GM18517 (cell line): Measurements from ENCODE around the gene PLCD1.
"Not testable (repeated sequence)": the region's sequence is repeated elsewhere in the genome, so short reads cannot be mapped to it uniquely, and the experiment has no call there.

Experiments
- ATAC-seq: cut with Tn5 transposase; IDR thresholded peaks from one replicate; pipeline ENCODE4 v1.9.1; 2021; ENCODE audit warnings: mild to moderate bottlenecking, moderate library complexity; ENCODE audit not compliant: unreplicated experiment

PLCD1 gene

DNA sequence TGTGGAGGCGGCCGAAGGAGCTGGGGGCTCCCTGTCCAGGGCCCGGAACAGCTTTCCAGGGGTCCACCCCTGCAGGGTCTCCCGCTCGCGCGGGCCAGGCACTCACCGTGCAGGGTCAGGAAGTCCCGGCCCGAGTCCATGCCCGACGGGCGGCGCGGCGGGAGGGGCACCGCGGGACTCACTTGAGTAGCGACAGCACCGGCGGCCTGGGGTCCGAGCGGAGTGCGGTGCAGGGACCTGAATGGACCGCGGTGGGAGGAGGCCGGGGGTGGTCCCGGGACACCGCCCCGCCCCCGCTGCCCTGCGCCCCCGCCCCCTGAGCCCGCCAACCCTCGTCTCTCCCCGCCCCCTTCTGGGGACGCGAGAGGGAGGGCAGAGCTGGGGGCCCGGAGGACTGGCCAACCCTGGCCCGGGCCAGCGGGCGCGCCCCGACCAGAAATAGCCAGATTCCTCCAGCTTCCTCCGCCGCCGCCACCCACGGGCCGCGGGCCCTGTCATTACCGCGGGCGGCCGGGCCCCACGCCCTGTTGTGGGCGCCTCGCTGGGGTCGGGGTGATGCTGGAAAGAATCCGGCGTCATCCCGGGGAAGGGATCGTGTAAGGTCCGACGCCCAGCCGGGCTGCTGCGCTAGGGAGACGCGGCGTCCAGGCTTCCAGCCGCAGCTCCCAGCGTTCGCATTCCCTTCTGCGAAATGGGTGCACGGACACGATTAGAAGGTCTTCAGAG lies at the start of gene PLCD1:
PLCD1 (minus strand) TSS at position 243 of the 726 bp plus-strand sequence; CDS start at position 140, 103 bp downstream.
- ATAC-seq, result no peak

DNA sequence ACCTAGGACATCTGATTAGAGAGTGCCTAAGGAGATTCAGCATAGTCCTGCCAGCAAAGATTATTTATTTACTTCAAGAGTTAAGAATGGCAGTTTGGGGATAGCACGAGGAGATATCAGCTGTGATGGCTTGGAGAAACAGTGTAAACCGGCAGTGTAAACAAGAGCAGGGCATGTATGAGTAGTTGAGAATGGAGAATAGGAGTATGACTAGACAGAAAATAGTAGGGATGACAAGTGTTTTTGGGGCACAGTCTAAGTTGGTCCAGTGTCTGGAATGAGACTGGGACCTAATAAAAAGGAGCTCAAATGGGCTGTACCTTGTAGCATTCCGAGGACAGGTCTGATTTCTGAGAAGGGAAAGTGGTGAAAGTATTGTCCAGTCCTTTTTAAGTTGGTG lies 47.6 kb upstream of the PLCD1 start:
- not testable (repeated sequence) for ATAC-seq

DNA sequence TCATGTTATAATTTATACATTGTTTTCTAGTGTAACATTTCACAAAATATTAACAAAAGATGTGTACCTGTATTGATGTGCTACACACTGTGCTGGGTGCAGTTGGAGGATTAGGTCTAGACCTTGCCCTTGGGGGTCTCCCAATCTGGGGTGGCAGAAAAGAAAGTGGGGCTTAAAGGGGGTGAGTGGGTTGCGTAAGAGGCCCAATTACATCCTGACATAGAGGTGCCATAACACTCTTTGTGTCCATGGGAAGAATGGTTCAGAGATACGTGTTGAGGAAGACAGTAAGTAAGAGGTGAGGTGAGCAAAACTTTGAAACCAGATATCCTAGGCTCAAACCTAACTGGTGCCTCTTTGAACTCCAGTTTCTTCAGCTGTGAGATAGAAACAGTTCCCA lies 40.6 kb upstream of the PLCD1 start:
- ATAC-seq, result no peak

GRCh38 chr3:38067508-38068233 lies 38.2 kb upstream of the PLCD1 start:
- no peak for ATAC-seq

GRCh38 chr3:38064453-38064852 lies 35.0 kb upstream of the PLCD1 start:
- ATAC-seq, result not testable (repeated sequence)

GRCh38 chr3:38062809-38063208 lies 33.4 kb upstream of the PLCD1 start:
- no peak for ATAC-seq

GRCh38 chr3:38059591-38059990 lies 30.1 kb upstream of the PLCD1 start:
- no peak for ATAC-seq

GRCh38 chr3:38059148-38059547 lies 29.7 kb upstream of the PLCD1 start:
- no peak for ATAC-seq

- no peak for ATAC-seq
Observed at GRCh38 chr3:38054499-38055001, 25.1 kb upstream of the PLCD1 start.

- not testable (repeated sequence) for ATAC-seq
Observed at GRCh38 chr3:38053813-38054498, 24.5 kb upstream of the PLCD1 start.

- ATAC-seq, result not testable (repeated sequence)
Observed at GRCh38 chr3:38053286-38053685, 23.8 kb upstream of the PLCD1 start.

- ATAC-seq, result no peak
Observed at GRCh38 chr3:38051131-38051530, 21.7 kb upstream of the PLCD1 start.

DNA sequence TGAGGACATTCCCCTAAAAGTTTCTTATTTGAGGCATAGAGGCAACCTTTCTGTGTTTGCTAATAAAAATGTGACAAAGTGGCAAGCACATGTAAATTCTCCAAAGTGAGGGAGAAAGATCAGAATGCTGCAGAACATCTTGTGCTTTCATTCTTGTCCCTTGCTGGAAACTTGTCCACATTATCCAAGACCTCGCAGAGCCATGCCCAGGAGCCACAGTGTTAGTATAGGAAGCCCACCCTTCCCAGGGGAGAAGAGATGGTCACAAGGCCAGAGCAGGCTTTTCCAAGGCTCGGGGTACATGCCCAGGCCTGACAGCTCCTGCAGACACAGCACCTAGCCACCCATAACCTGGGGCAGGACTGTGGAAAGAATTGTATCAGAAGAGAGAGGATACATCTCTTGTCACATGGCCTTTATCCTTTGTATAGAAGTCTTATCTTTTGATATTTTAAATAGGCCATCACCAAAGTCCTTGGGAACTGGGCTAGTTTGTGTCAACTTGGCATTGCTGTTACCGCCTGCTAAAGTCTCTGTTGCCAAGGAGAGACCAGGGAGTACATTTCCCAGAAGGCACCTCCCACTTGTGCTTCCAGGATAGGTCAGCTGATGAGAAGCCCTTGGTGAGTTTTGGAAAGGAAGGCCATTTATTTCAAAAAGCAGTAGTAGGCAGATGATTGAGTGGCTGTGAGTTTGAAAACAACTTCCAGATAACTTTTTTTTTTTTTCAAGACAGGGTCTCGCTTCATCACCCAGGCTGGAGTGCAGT lies 20.1 kb upstream of the PLCD1 start:
- ATAC-seq, result no peak

GRCh38 chr3:38047896-38048295 lies 18.5 kb upstream of the PLCD1 start:
- no peak for ATAC-seq

DNA sequence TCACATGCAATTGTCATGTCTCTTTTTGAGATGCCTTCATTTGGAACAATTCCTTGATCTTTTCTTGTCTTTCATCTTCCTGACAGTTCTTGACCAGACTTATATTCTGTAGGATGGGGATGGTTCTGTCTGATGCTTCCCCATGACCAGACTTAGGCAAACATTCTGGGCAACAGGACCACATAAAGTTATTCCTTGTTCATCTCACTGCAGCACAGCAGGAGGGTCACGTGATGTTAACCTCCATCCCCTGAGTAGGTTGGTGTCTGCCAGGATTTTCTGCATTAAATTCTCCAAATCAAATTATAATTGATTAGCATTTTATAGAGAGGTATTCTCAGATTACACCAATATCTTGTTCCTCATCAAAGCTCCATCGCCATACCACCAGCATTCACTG lies 17.4 kb upstream of the PLCD1 start:
- no peak for ATAC-seq

GRCh38 chr3:38046027-38046426 lies 16.6 kb upstream of the PLCD1 start:
- ATAC-seq, result no peak

DNA sequence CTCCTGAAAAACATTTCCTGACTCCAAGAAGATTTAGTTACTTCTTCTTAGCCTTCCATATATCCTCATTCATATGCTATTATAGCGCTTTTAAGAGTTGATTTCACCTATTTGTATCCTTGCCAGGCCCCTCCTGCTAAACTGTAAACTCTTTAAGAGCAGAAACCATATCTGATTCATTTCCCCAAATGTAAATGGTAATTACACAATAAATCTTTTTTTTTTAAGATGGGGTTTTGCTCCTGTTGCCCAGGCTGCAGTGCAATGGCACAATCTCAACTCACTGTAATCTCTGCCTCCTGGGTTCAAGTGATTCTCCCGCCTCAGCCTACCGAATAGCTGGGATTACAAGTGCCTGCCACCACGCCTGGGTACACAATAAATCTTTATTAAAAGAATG lies 14.0 kb upstream of the PLCD1 start:
- ATAC-seq, result no peak

DNA sequence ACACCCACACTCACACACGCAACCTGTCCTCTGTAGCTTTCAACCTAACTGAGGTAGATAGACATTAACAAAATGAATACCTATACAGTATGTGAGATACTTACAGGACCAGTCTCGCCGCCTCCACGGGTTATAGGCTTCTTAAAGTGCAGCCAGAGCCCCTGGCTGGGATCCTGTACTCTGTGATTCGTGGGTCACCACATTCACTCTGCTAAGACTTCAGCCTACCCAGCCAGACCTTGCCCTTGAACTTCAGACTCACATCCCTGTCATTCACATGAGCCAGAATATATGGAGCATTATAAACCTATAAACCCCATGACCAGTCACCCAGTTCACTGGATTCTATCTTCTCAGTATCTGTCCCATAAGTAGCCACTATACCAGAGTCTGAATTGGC lies 11.0 kb upstream of the PLCD1 start:
- no peak for ATAC-seq

- ATAC-seq, result peak; percentile 25
Observed at GRCh38 chr3:38039899-38040261, 10.4 kb upstream of the PLCD1 start.

- ATAC-seq, result peak; percentile 74
Observed at GRCh38 chr3:38039101-38039898, 9.9 kb upstream of the PLCD1 start, which contains the start of gene DLEC1. DLEC1 (plus strand) TSS chr3:38039208; CDS start chr3:38039226, 18 bp downstream.
